B cell (primary cell): ENCODE results near the gene ATL1. TPM values are rescaled to one million over a fixed set of nuclear protein-coding genes. Genes with fewer than 3 reads are reported as not detected.

Source experiments
- ATAC-seq: fragments of 200-7000 bp; cut with Tn5 transposase; one replicate; pipeline ENCODE4 v1.10.0; 2021; ENCODE audit warnings: low read depth, mild to moderate bottlenecking, moderate number of reproducible peaks, moderate library complexity
- CTCF ChIA-PET: fragments of 350-600 bp; sonication (Branson Sonifier 250); formaldehyde crosslinking; loops from one replicate; lab custom pipeline; 2021; ENCODE audit warnings: antibody characterized with exemption, inconsistent platforms; lab: Charles Lee
- POLR2A ChIA-PET: fragments of 350-600 bp; sonication (Branson Sonifier 250); formaldehyde crosslinking; loops from one replicate; lab custom pipeline; 2021; ENCODE audit warnings: antibody characterized with exemption; lab: Charles Lee
- DNase-seq: peaks from one replicate; pipeline ENCODE4 v3.0.0; 2013
- H2AFZ ChIP-seq: 2 replicates; pipeline ENCODE4 v1.6.1; 2012; ENCODE audit warnings: mild to moderate bottlenecking, low read depth, low read length; ENCODE audit not compliant: insufficient read depth, poor library complexity, severe bottlenecking
- H3K27ac ChIP-seq, 2 donors: 1 replicate in 1 of 2; 2 replicates in 1 of 2; pipeline ENCODE4 v1.5.1; 2012 to 2013; ENCODE audit warnings: low read length in 2 of 2, mild to moderate bottlenecking in 2 of 2, moderate library complexity in 1 of 2
- H3K27me3 ChIP-seq, 4 experiments: fragments of 200-600 bp in 1 of 4; sonication (generic) in 1 of 4; replicated peaks in 1 of 4; 1 replicate in 2 of 4; 2 replicates in 2 of 4; pipeline versions ENCODE4 v1.6.1 to v1.7.0; 2013 to 2016; ENCODE audit warnings: low read length in 3 of 4, mild to moderate bottlenecking in 2 of 4, mixed read lengths in 1 of 4, moderate library complexity in 1 of 4; ENCODE audit not compliant: insufficient read depth in 4 of 4, control insufficient read depth in 3 of 4; ENCODE audit errors: control extremely low read depth in 1 of 4
- H3K36me3 ChIP-seq, 2 experiments: replicated peaks in 1 of 2; 1 replicate in 1 of 2; 2 replicates in 1 of 2; pipeline versions ENCODE4 v1.6.1 to v1.7.1; 2013; ENCODE audit warnings: low read length in 1 of 2; ENCODE audit not compliant: insufficient read depth in 2 of 2, control insufficient read depth in 1 of 2; ENCODE audit errors: control extremely low read depth in 1 of 2, extremely low read depth in 1 of 2
- H3K4me1 ChIP-seq, 2 donors: fragments of 200-600 bp in 1 of 2; sonication (generic) in 1 of 2; 1 replicate in 1 of 2; 2 replicates in 1 of 2; pipeline versions ENCODE4 v1.5.1 to v1.6.1; 2013 to 2017; ENCODE audit warnings: low read length in 2 of 2; ENCODE audit not compliant: control insufficient read depth in 2 of 2, insufficient read depth in 2 of 2
- H3K4me2 ChIP-seq: replicated peaks from 2 replicates; pipeline ENCODE3; 2012; ENCODE audit warnings: mild to moderate bottlenecking, low read depth, low read length; ENCODE audit not compliant: poor library complexity, severe bottlenecking
- H3K4me3 ChIP-seq, 5 experiments: fragments of 200-600 bp in 1 of 5; sonication (generic) in 1 of 5; 1 replicate in 3 of 5; 2 replicates in 2 of 5; pipeline versions ENCODE4 v1.5.1 to v1.7.0; 2011 to 2016; ENCODE audit warnings: low read length in 4 of 5, mild to moderate bottlenecking in 4 of 5, low read depth in 2 of 5, control low read depth in 1 of 5, moderate library complexity in 1 of 5; ENCODE audit not compliant: insufficient read depth in 1 of 5; ENCODE audit errors: control extremely low read depth in 1 of 5, extremely low read depth in 1 of 5
- H3K79me2 ChIP-seq: fragments of 200-600 bp; sonication (generic); one replicate; pipeline ENCODE4 v1.6.0; 2016; ENCODE audit warnings: low read length; ENCODE audit not compliant: control insufficient read depth, insufficient read depth
- H3K9ac ChIP-seq: fragments of 200-600 bp; sonication (generic); 2 replicates; pipeline ENCODE4 v1.6.1; 2017; ENCODE audit warnings: mild to moderate bottlenecking, low read length, moderate library complexity
- H3K9me3 ChIP-seq, 3 donors: one replicate each; pipeline versions ENCODE4 v1.6.1 to v1.7.1; 2013; ENCODE audit warnings: low read length in 2 of 3; ENCODE audit not compliant: control insufficient read depth in 2 of 3, insufficient read depth in 1 of 3; ENCODE audit errors: control extremely low read depth in 1 of 3
- H4K20me1 ChIP-seq: 2 replicates; pipeline ENCODE4 v1.6.0; 2012; ENCODE audit warnings: mild to moderate bottlenecking, low read length; ENCODE audit not compliant: insufficient read depth, control insufficient read depth, poor library complexity, severe bottlenecking
- H3K27ac Mint-ChIP-seq: one replicate; pipeline ENCODE4 v1.8.0; 2021; ENCODE audit warnings: mixed read lengths
- H3K27me3 Mint-ChIP-seq: one replicate; pipeline ENCODE4 v1.8.0; 2021; ENCODE audit warnings: mixed read lengths
- H3K4me1 Mint-ChIP-seq: one replicate; pipeline ENCODE4 v1.8.0; 2021; ENCODE audit warnings: mixed read lengths
- H3K4me3 Mint-ChIP-seq: one replicate; pipeline ENCODE4 v1.8.0; 2021; ENCODE audit warnings: mixed read lengths
- H3K9me3 Mint-ChIP-seq: one replicate; pipeline ENCODE4 v1.8.0; 2022; ENCODE audit warnings: mixed read lengths; ENCODE audit not compliant: insufficient read depth
- CTCF ChIP-seq: fragments of 200-600 bp; IDR thresholded peaks from one replicate; pipeline ENCODE4 v1.8.0; 2022; ENCODE audit warnings: antibody characterized with exemption, mild to moderate bottlenecking
- EZH2 ChIP-seq: IDR thresholded peaks from 2 replicates; pipeline ENCODE4 v1.6.1; 2012; ENCODE audit warnings: borderline replicate concordance, low read depth, mild to moderate bottlenecking, moderate library complexity, low read length; ENCODE audit not compliant: insufficient read depth, poor library complexity, severe bottlenecking
- WGBS: methylation state at CpG from one replicate; pipeline ENCODE4 v1.1.5; 2013; ENCODE audit warnings: missing lambda C conversion rate; ENCODE audit not compliant: insufficient coverage; 5-methylcytosine and 5-hydroxymethylcytosine counted together
- intact Hi-C: fragments of 100-400 bp; cut with micrococcal nuclease; formaldehyde crosslinking; loops from one replicate; pipeline ENCODE4 v1.10.0; 2022
- polyA plus RNA-seq: library from polyadenylated mRNA; depleted of rRNA; stranded (reverse); fragments of >200 nt; gene quantifications from 2 replicates; pipeline ENCODE4 v1.2.3, GENCODE V29; 2012
- total RNA-seq, 2 donors: library from RNA; stranded (reverse); fragments of 120-200 nt in 1 of 2; gene quantifications; 1 replicate in 1 of 2; 2 replicates in 1 of 2; pipeline versions ENCODE4 v1.2.3 to v1.2.4, GENCODE V29; 2013 to 2022

Gene ATL1
- total and polyA plus RNA-seq, 2 donors (not counting 1 experiment from before 2014, with no cell fraction given) = 2.9 TPM

- ChIA-PET CTCF (interaction anchor here (0.7 to 1.3 kb wide), 3 partner anchors 9 to 57 kb away, joined by 3 to 5 read pairs (median 4); no protein-coding TSS in a partner anchor), POLR2A (no interaction called here)
- H3K27me3 Mint-ChIP-seq = no peaks in the 10 kb centered on the region
- no peak overlapping the region for H3K27ac ChIP-seq
- peaks cover 16 to 23% of the 10 kb centered on the region in 2 experiments for H3K36me3 ChIP-seq
- no peak overlapping the region for H3K9ac ChIP-seq
- DNase-seq (no peak), ATAC-seq (no peak)
- H2AFZ ChIP-seq = no peak overlapping the region
- H3K4me3 ChIP-seq = no peak overlapping the region
- no peak for TF ChIP-seq EZH2
- no peak for TF ChIP-seq CTCF
- peaks cover 3 to 30% of the 10 kb centered on the region in 2 donors for H3K4me1 ChIP-seq
- intact Hi-C loops = no loop called here
- no peak overlapping the region for H3K27ac Mint-ChIP-seq
- H3K9me3 ChIP-seq = no peaks in the 10 kb centered on the region
- H3K4me3 Mint-ChIP-seq = no peak overlapping the region
- WGBS = no CpG with 5 or more reads among the region's 6 CpGs
- no peaks in the 10 kb centered on the region for H3K27me3 ChIP-seq
- no peaks in the 10 kb centered on the region for H3K9me3 Mint-ChIP-seq
- H4K20me1 ChIP-seq = peaks cover 16% of the 10 kb centered on the region
- H3K4me2 ChIP-seq = no peak overlapping the region
- peaks cover 49% of the 10 kb centered on the region for H3K4me1 Mint-ChIP-seq
- H3K79me2 ChIP-seq = peaks cover 98% of the 10 kb centered on the region
Observed at GRCh38 chr14:50656776-50657175, 96.8 kb downstream of the ATL1 start.

GRCh38 chr14:50657753-50658152, 97.8 kb downstream of the ATL1 start:
- H3K27ac Mint-ChIP-seq = no peak overlapping the region
- Histone ChIP-seq H3K79me2 (peaks cover 98% of the 10 kb centered on the region), H3K36me3 (peaks cover 14 to 28% of the 10 kb centered on the region in 2 experiments), H3K27ac (no peak overlapping the region), H3K4me2 (no peak overlapping the region), H3K4me1 (peaks cover 0 to 22% of the 10 kb centered on the region in 2 donors), H3K9me3 (no peaks in the 10 kb centered on the region), H3K27me3 (no peaks in the 10 kb centered on the region), H3K9ac (no peak overlapping the region), H3K4me3 (no peak overlapping the region), H2AFZ (no peak overlapping the region), H4K20me1 (peaks cover 16% of the 10 kb centered on the region)
- H3K4me1 Mint-ChIP-seq = peaks cover 45% of the 10 kb centered on the region
- ChIA-PET POLR2A (no interaction called here), CTCF (interaction anchor here (1.0 kb wide), 2 partner anchors 11 to 56 kb away, joined by 3 read pairs; no protein-coding TSS in a partner anchor)
- ATAC-seq = no peak
- intact Hi-C loops = no loop called here
- TF ChIP-seq EZH2 (no peak), CTCF (no peak)
- H3K9me3 Mint-ChIP-seq = no peaks in the 10 kb centered on the region
- no peak overlapping the region for H3K4me3 Mint-ChIP-seq
- 83% methylated on average over 1 of the region's 2 CpGs for WGBS
- DNase-seq = no peak
- H3K27me3 Mint-ChIP-seq = no peaks in the 10 kb centered on the region
